Esophagus squamous epithelium (tissue), 4 donors: ENCODE measurements around the gene AMMECR1.

Experiments used
- CTCF ChIP-seq, 6 experiments: fragments of 450-650 bp in 4 of 6; fragments of 200-600 bp in 2 of 6; sonication (generic) in 2 of 6; IDR thresholded peaks; one replicate each; pipeline ENCODE4 v1.5.1; 2016 to 2019; ENCODE audit warnings: antibody characterized with exemption in 6 of 6, mild to moderate bottlenecking in 4 of 6, moderate library complexity in 4 of 6
- POLR2A ChIP-seq, 4 donors: fragments of 450-650 bp; IDR thresholded peaks; one replicate each; pipeline ENCODE4 v1.6.1; 2017; ENCODE audit warnings: antibody characterized with exemption in 4 of 4, mild to moderate bottlenecking in 4 of 4, moderate library complexity in 3 of 4

GRCh38 chrX:110315551-110315950 is 2.3 kb downstream of the AMMECR1 start:
- TF ChIP-seq POLR2A (IDR thresholded peaks at IDR 0.05) (no peak), CTCF (IDR thresholded peaks at IDR 0.05) (no peak)
